ENCODE results near the gene ZSCAN29.

DNA sequence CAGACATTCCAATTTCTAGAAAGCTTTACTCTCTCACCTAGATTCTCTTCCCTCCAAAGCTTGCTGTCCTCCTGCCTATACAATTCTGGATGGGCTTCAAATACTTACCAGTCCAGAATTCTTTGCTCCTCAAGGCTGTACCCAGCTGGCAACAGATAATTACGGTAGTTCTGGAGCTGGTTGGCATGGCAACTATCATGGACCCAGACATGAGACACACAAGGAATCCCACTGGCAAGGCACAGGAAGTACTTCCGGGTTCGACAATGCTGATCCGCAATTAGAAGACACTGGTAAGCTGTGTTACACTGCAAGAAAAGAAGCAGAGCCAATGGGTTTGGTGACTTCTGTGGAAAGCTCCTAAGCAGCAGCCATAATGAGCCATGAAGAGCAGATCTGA is 37.9 kb upstream of the ZSCAN29 start:
- TF ChIP-seq, protein P1, sequence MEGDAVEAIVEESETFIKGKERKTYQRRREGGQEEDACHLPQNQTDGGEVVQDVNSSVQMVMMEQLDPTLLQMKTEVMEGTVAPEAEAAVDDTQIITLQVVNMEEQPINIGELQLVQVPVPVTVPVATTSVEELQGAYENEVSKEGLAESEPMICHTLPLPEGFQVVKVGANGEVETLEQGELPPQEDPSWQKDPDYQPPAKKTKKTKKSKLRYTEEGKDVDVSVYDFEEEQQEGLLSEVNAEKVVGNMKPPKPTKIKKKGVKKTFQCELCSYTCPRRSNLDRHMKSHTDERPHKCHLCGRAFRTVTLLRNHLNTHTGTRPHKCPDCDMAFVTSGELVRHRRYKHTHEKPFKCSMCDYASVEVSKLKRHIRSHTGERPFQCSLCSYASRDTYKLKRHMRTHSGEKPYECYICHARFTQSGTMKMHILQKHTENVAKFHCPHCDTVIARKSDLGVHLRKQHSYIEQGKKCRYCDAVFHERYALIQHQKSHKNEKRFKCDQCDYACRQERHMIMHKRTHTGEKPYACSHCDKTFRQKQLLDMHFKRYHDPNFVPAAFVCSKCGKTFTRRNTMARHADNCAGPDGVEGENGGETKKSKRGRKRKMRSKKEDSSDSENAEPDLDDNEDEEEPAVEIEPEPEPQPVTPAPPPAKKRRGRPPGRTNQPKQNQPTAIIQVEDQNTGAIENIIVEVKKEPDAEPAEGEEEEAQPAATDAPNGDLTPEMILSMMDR (IDR thresholded peaks at IDR 0.05) = no peak
- TF ChIP-seq POLR2A (IDR thresholded peaks at IDR 0.05) = no peak
